Spinal cord (tissue), 10 donors: ENCODE results near the gene BLOC1S5. TPM values are rescaled to one million over a fixed set of nuclear protein-coding genes. Genes with fewer than 3 reads are reported as not detected.

Experiments
- DNase-seq, 6 donors: peaks; one replicate each; pipeline versions ENCODE4 v3.0.0 to v3.0.0-alpha.2; 2013 to 2015; ENCODE audit warnings: low spot score in 6 of 6, low read depth in 4 of 6
- H3K27ac ChIP-seq: one replicate; pipeline ENCODE4 v1.5.1; 2013; ENCODE audit warnings: low read depth, low read length, control low read depth
- H3K27me3 ChIP-seq: one replicate; pipeline ENCODE4 v1.6.1; 2013; ENCODE audit warnings: low read length; ENCODE audit not compliant: control insufficient read depth, insufficient read depth
- H3K36me3 ChIP-seq: one replicate; pipeline ENCODE4 v1.6.1; 2013; ENCODE audit warnings: low read length; ENCODE audit not compliant: control insufficient read depth, insufficient read depth
- H3K4me1 ChIP-seq: one replicate; pipeline ENCODE4 v1.6.1; 2013; ENCODE audit warnings: low read length; ENCODE audit not compliant: control insufficient read depth, insufficient read depth
- H3K4me3 ChIP-seq: one replicate; pipeline ENCODE4 v1.5.1; 2013; ENCODE audit warnings: low read depth, low read length, control low read depth
- H3K9me3 ChIP-seq: one replicate; pipeline ENCODE4 v1.6.1; 2013; ENCODE audit warnings: low read length; ENCODE audit not compliant: control insufficient read depth, insufficient read depth
- WGBS: methylation state at CpG from one replicate; pipeline ENCODE4 v1.1.5; 2013; ENCODE audit warnings: missing lambda C conversion rate; ENCODE audit not compliant: insufficient coverage; 5-methylcytosine and 5-hydroxymethylcytosine counted together
- polyA plus RNA-seq, 2 donors: library from polyadenylated mRNA; unstranded; fragments of 120-200 nt; gene quantifications; one replicate each; pipeline ENCODE4 v1.2.1, GENCODE V29; 2013; ENCODE audit not compliant: insufficient read length in 2 of 2
- total RNA-seq, 2 donors: library from RNA; depleted of rRNA in 1 of 2; stranded (reverse); fragments of 120-200 nt in 1 of 2; fragments of >200 nt in 1 of 2; gene quantifications; one replicate each; pipeline versions ENCODE4 v1.2.3 to v1.2.4, GENCODE V29; 2013 to 2014
- donor health status: healthy.

The BLOC1S5 gene
- total and polyA plus RNA-seq, 4 donors = 10.1 to 20.9 (median 15.7) TPM

DNA sequence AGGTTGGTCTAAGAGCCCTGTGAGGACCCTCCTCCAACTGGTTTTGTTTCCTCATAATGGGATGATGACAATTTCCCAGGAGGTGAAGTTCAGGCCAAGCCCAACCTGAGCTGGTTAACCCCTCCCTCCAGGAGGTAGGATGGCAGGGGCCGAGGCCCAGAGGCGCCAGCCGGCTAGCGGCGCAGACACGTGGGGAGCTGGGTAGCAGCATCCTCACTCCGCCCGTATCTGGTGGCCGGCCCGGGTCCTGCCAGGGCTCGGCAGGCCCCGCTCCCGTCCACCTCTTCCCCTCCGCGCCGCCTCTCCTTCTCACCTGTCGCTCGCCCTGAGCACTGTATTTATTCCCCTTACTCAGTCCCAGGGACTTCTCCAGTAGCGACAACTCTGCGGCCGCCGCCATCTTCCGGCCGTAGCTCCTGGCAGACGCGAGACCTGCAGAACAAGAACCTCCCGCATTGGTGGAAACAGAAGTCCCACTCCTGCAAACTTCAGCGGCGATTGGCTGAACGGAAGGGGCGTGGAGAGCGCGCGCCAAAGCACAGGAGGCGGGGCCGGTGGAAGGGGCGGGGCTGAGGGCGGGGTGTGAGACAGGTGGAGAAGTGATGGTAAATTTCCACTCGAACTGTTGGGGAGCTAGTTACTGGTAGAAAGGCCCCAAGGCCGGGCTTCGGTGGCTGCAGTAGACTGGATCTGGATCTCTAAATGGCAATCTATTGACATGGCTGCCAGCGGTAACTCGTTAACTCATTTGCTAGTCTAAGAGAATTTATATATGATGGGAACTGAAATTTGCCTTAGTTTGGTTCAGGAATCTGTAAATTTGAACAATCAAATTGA lies 38.2 kb upstream of the BLOC1S5 start, which contains the start of gene EEF1E1:
EEF1E1 (minus strand) TSS at position 427 of the 837 bp plus-strand sequence; CDS start at position 400, 27 bp downstream.
- 0% methylated on average over 43 of the region's 43 CpGs for WGBS
- Histone ChIP-seq H3K4me3 (peak within 1 kb of the TSS; percentile 88), H3K27ac (no peak within 1 kb of the TSS), H3K36me3 (no peaks in the 10 kb centered on the region), H3K4me1 (no peaks in the 10 kb centered on the region), H3K9me3 (no peaks in the 10 kb centered on the region), H3K27me3 (no peaks in the 10 kb centered on the region)
- peak; percentile 80 to 99 (median 93) for DNase-seq

DNA sequence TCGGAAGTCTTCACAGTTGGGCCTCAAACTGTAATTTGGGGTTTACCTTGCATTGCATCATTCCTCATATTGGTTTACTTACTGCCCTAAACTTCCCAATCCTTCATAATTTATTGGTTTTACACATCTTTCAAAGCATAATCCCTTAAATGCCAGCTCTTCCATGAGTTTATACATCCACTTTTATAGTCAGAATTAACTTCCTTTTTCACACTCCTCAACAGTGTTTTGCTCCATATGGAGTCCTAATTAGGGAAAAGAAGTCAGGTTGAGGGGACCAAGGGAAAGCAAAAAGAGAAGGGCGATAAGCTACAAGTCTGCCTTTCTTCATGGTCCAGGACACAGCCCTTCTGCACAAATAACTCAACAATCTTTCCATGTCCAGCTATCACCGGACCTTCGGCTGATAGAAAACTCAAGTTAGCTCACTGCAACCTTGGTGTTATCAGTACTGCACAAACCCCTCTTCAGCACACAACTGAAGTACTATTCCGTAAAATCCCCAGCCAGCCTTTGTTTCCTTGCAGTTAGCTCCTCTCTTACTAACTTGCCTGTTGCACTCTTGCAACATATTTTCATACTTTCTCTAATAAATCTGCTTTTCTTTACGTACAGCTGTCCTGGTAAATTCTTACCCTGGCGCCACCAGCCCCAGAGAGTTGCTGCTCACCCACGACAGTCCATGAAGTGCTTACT lies 36.1 kb upstream of the BLOC1S5 start:
- H3K4me3 ChIP-seq = no peak overlapping the region

DNA sequence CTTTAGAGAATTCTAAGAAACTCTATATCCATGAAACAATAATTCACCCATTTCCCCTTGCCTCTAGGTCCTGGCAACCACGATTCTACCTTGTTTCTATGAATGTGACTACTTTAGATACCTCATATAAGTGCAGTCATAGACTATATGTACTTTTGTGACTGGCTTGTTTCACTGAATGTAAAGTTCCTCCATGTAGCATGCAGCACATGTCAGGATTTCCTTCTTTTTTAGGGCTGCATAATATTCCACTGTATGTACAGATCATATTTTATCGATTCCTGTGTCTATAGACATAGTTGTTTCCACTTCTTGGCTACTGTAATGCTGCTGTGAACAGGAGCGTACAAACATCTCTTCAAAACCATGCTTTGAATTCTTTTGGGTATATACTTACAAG lies 26.5 kb upstream of the BLOC1S5 start:
- Histone ChIP-seq H3K4me3 (no peak overlapping the region), H3K27ac (no peak overlapping the region), H3K4me1 (no peaks in the 10 kb centered on the region), H3K36me3 (peaks cover 23% of the 10 kb centered on the region), H3K9me3 (peaks cover 2% of the 10 kb centered on the region), H3K27me3 (no peaks in the 10 kb centered on the region)
- no CpG with 5 or more reads among the region's 3 CpGs for WGBS
- no peak for DNase-seq

More for the DNA sequence above, 36.1 kb upstream of the BLOC1S5 start:
- Histone ChIP-seq H3K27me3 (no peaks in the 10 kb centered on the region), H3K36me3 (peaks cover under 1% of the 10 kb centered on the region), H3K27ac (no peak overlapping the region), H3K4me1 (no peaks in the 10 kb centered on the region), H3K9me3 (no peaks in the 10 kb centered on the region)
- DNase-seq = no peak
- 98% methylated on average over 6 of the region's 8 CpGs for WGBS

DNA sequence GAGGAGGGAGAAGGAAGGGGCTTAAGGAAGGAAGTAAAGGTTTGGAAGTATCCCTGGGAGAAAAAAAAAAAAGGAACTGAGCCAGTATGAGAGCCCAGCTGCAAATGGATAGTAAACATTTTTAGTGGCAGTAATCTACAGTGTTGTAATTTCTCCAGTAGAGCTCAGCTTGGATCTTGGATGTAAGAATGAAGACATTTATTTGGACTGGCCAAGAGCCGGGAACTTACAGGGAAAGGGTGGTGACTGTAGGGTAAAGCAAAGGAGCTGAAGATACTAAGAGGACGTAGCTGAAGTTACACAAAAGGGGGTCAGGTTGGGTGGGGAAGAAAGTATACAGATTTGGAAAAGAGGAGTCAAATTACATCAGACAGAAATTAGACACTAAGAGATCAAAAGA lies 24.7 kb upstream of the BLOC1S5 start:
- Histone ChIP-seq H3K27me3 (no peaks in the 10 kb centered on the region), H3K36me3 (peaks cover 23% of the 10 kb centered on the region)
- WGBS = 92% methylated on average over 1 of the region's 2 CpGs

DNA sequence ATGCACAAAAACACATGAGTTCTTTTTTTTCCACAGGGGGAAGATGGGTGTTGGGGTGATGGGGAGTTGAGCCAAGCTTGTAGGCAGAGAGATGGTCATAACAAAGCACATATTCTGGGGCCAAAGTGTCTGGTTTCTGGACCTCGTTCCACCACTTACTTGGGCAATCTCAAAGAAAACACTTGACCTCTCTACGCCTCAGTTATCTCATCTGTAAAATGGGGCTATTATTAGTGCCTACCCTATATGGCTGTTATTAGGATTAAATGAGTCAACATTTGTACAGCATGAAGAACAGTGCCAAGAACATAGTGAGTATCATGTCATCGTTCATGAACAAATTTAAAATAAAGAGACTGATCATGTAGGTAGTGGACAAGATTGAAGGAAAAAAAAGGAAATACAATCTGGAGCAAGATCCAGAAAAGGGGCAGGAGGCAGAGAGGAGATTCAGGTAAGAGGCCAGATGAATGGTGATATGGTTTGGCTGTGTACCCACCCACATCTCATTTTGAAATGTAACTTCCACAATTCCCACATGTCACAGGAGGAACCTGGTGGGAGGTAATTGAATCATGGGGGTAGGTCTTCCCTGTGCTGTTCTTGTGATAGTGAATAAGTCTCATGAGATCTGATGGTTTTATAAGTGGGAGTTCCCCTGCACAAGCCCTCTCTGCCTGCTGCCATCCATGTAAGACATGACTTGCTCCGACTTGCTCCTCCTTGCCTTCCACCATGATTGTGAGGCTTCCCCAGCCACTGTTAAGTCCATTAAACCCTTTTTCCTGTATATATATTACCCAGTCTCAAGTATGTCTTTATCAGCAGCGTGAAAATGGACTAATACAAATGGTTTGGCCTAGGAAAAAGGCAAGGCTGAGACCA lies 23.9 kb upstream of the BLOC1S5 start:
- Histone ChIP-seq H3K36me3 (peaks cover 20% of the 10 kb centered on the region), H3K4me1 (no peaks in the 10 kb centered on the region)
- 76% methylated on average over 3 of the region's 5 CpGs for WGBS

More for the DNA sequence above, 24.7 kb upstream of the BLOC1S5 start:
- peak in 1 of 6 donors; percentile 56 for DNase-seq
- Histone ChIP-seq H3K9me3 (peaks cover 2% of the 10 kb centered on the region), H3K4me3 (no peak overlapping the region), H3K27ac (peak overlapping the region; percentile 16), H3K4me1 (no peaks in the 10 kb centered on the region)

DNA sequence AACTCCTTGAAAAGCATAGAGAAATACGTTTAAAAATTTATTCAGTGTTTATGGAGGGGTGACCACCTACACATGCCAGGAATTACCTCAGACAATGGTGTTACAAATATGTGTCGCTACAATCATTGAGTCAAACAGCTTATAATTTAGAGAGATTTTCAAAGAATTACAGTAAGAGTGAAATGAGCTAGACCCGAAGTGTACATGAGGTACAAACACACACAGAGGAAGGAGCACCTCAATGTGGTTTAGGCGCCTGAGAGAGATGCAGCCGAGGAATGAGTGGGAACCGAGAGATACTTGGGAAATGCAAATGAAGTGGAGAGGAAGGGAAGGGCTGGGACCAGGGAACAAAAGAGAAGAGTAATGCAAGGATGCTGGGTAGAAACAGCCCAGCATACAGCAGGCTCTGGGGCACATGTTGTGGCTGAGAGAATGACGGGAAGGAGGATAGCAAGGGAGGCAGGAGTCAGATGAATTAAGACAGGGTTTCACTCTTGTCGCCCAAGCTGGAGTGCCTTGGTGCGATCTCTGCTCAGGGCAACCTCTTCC lies 22.6 kb upstream of the BLOC1S5 start:
- no peak overlapping the region for H3K4me3 ChIP-seq
- no peak for DNase-seq
- no peaks in the 10 kb centered on the region for H3K4me1 ChIP-seq
- peaks cover 2% of the 10 kb centered on the region for H3K9me3 ChIP-seq
- H3K27me3 ChIP-seq = no peaks in the 10 kb centered on the region
- no peak overlapping the region for H3K27ac ChIP-seq
- H3K36me3 ChIP-seq = peaks cover 18% of the 10 kb centered on the region
- WGBS = 87% methylated on average over 7 of the region's 9 CpGs

More for the DNA sequence above, 23.9 kb upstream of the BLOC1S5 start:
- no peak for DNase-seq
- H3K4me3 ChIP-seq = no peak overlapping the region
- peaks cover 2% of the 10 kb centered on the region for H3K9me3 ChIP-seq
- H3K27ac ChIP-seq = peak overlapping the region; percentile 16
- H3K27me3 ChIP-seq = no peaks in the 10 kb centered on the region

DNA sequence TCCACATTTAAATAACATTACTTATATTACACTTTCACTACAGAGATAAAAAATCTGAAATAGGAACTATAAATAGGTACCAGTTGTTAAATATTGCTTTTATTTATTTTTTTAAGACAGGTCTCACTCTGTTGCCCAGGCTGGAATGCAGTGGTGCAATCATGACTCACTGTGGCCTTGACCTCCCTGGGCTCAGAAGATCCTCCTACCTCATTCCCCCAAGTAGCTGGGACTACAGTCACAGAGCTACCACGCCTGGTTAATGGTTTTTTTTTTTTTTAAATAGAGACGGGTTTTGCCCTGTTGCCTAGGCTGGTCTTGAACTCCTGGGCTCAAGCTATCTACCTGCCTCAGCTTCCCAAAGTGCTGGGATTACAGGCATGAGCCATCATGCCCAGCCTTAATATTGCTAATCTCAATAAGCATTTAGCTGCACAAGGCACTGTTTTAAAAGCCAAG lies 20.9 kb upstream of the BLOC1S5 start:
- no CpG with 5 or more reads among the region's 2 CpGs for WGBS
- H3K27me3 ChIP-seq = no peaks in the 10 kb centered on the region
- no peaks in the 10 kb centered on the region for H3K9me3 ChIP-seq
- DNase-seq = no peak
- no peak overlapping the region for H3K4me3 ChIP-seq
- peaks cover 18% of the 10 kb centered on the region for H3K36me3 ChIP-seq
- H3K4me1 ChIP-seq = no peaks in the 10 kb centered on the region
- no peak overlapping the region for H3K27ac ChIP-seq

DNA sequence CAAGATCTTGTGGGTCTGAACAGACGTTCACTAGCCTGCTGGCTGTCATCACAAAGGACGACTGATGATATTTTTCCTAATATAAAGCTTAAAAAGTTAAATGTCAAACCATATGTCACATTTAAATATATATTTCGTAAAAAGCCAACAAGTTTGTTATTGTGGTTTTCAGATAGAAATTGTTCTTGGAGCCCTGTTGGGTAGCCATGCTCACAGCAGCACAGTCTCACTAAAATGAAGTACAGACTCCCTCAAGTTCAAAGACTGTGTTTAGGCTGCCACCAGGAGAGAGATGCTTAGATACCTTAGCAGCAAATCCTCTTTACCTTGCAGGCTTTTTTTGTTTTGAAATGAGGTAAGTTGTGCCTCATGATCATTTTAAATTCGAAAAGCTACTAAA lies 20.4 kb upstream of the BLOC1S5 start:
- Histone ChIP-seq H3K9me3 (no peaks in the 10 kb centered on the region), H3K27me3 (no peaks in the 10 kb centered on the region), H3K4me1 (no peaks in the 10 kb centered on the region), H3K36me3 (peaks cover 18% of the 10 kb centered on the region), H3K27ac (no peak overlapping the region), H3K4me3 (no peak overlapping the region)
- no CpG with 5 or more reads among the region's 4 CpGs for WGBS
- no peak for DNase-seq
